Inflammatory macrophage (primary cell): Measurements from ENCODE around the gene PRIMA1.

Experiments
- DNase-seq, 2 donors: peaks; one replicate each; pipeline ENCODE4 v3.0.0-alpha.2; 2020 to 2022

PRIMA1 gene

DNA sequence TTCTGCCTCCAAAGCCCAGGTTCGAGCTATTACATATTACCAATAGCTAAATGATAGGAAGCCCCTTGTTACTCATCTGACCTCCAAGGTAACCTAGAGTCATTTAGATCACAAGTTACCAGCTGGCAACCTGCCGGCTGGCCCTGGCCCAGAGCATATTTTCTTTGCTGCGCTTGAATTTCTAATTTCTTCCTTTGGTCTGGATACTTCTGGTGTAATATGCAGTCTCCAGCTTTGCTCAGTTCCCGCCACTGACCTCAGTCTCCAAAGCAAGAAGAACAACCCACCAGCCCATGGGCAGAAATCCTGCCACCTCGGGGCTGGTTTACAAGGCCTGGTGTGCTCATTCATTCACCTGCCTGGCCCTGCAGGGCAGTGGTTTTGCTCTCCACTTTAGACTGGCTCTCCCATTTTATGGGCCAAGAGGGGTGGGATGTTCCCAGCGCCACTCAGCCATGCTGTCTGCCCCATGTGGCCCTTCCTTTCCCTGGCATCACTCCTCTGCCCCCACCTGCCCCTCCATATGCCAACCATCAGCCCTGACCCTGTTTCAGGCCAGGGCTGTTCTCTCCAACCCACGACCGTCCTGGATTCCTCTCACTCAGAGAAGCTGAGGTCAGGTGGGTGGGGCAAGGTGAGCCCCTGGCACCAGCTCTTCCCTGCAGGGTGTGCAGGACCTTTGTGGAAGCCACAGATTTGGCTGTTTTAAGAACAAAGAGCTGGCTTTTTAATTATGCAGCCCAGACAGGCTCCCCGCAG, 76.0 kb downstream of the PRIMA1 start:
- no peak for DNase-seq

GRCh38 chr14:93709249-93709648, 79.0 kb downstream of the PRIMA1 start:
- peak; percentile 44 to 61 for DNase-seq

GRCh38 chr14:93708800-93709199, 79.5 kb downstream of the PRIMA1 start:
- DNase-seq, result no peak

DNA sequence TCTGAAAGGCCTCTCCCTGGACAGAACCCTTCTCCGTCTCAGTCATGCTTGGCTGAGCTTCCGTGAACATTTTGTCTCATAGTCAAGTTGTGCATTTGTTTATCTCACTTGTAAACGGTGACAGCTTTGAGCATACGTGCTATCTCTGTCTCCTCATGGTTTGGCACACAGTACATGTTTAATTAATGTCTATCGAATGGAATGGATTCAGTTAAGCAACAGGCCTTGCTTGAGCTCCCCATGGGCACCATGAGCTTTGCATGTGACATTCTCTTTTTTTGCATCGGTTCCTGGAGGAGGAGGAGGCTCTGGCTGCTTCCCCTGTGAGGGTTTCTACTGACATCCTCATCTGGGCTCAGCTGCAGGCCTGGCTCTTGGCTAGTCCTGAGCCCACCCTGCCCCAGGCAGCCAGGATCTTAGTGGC, 80.0 kb downstream of the PRIMA1 start:
- peak in 1 of 2 donors; percentile 32 for DNase-seq

DNA sequence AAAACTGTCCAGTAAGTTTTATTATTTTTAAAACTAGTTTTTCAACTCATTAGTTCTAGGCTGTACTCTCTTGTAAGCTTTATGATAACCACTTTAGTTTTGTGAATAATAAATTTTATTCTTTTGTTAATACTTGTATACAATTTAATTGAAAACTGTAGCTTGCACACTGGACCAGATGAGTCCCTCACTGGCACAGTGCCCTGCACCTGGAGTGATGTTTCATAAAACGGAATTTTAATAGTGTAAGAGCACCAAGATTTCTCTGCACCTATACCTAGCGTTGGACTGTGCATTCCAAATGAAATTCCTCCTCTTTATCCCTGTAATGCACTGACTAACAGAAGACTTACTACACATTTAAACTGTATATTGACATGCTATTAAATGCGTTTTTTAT, 80.8 kb downstream of the PRIMA1 start:
- no peak for DNase-seq

DNA sequence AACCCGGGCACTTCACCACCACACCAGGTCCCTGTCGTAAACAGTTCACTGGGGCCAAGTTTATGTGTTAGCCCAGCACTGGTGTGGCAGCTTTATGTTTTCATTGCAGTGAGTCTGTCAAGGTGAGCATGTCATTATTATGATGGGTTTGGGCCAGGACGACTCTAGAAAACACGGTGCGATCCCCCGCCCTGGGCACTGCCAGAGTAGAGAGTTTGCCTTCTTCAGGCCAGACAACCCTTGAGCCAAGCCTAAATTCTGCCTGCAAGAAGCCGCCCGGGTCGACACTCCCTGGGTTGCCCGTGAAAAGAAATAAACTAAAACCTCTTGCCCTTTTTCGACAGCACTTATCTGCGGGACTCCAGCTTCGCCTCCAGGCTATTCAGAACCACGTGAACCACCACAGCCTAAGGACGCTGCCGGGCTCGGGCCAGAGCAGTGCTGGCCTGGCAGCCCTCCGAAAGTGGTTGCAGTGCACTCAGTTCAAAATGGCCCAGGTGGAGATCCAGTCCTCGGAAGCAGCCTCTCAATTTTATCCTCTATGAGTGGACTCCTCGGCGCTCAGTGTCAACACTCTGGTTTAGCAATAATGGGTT, 81.8 kb downstream of the PRIMA1 start:
- DNase-seq, result no peak

DNA sequence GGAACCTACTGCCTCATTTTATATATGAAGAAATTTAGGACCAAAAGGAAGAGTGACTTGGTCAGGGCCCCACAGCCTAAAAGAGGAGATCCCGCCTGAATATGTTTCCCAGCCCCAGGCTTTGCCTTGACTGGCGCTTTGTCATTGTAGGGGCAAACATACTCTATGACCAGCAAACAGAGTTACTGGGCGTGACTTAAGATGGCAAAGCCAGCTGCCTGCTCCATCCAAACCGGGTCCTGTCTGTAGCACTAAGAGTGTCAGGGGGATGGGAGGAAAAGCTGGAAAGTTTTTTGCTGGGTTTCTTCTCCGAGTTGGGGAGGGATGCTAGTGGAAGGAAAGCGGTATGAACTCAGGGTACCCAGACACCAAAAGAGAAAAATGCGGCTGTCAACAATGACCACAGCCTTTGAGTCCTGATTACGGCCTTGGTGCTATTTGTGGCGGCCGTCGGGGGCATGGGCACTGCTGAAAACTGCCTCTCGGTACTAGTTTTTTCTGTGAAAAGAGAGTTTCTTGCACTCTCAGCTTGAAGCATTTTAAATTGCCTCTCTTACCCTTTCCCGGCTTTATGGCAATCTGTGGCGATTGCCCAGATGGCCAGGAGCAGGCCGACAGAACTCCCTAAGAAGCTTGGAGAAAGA, 82.7 kb downstream of the PRIMA1 start:
- no peak for DNase-seq

DNA sequence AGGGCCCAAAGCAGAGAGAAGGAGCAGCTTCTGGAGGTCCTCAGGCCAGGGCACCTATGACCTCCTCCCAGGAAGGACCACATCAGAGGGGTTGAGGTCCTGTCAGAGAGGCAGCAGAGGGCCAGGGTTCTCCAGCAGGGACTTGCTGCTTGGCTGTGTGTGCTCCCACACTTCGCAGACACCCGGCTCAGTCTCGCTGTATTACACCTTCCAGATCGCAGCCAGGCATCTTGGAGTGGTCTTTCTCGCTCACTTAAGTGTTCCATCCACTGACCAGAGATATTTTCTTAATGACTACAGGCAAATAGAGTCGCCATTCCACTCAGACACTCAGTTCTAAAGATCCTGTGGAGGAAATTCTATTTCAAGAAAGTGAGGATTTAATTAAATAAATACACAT, 84.3 kb downstream of the PRIMA1 start:
- DNase-seq, result no peak

DNA sequence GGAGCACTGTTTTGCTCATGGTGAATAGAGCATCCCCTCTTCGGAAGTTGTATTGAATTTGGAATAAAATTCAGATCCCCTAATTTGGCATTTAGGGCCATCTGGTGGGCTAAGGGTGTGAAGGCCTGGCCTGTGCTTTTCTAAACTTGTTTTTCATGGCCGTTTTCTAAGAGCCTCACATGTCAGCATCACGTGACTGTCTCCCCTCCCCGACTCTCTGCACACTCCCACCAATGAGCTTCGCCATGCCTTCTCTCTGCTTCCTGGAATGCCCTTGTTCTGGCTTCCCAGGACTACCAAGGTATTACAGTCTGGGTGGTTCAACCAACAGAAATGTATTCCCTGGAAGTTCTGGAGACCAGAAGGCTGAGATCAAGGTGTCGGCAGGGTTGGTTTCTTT, 85.3 kb downstream of the PRIMA1 start:
- no peak for DNase-seq

DNA sequence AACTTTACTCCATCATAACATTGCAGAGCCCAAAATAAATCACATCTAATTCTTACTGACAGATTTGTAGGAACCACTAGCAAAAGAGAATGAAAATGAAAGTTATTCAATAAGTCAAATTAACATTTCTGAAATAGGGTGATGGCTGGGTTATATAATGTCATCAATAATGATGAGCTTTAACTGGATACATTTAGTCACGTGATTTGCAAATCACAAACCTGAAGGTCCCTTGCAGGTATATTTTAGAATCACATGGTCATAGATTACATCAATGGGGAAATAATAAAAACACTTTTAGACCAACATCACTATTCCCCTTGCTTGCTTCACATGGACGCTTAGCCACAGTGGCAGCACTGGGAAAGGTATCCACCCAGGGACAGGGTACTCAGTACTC, 86.7 kb downstream of the PRIMA1 start:
- DNase-seq, result no peak

DNA sequence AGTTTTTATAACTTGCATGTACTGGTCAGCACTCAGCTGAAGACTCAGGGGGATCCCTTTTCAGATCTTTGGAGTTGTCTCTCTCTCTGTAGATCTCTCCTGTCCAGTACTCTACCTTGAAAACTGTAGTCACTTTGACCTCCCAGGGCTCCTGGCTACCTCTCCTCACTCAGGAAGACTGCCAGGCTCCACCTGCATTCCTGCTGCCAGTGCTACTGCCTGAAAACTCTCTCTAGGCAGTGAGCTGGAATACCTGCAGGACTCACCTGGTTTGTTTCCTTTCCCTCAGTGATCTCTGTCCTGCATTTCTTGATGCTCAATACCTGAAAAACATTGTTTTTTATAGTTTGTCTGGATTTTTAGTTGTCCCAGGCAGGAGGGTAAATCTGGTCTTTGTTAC, 87.4 kb downstream of the PRIMA1 start:
- no peak for DNase-seq

DNA sequence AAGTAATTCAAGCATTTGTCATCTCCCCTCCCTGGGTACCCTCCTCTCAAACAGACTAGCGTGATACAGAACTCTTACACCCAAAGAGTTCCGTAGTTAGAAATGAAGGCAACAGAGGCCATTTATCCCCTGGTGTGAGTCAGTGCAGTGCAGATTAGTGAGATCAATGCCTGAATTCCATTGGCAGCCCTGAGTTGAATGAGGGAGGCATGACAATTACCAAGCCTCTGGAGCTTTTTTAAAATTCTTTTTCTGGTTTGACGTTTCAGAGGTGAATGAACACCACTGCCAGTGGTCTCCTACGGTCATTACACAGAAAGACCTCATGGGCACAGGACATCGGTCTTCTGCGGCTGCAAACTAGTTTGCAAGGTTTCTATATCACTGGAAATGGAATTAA, 94.4 kb downstream of the PRIMA1 start:
- no peak for DNase-seq

DNA sequence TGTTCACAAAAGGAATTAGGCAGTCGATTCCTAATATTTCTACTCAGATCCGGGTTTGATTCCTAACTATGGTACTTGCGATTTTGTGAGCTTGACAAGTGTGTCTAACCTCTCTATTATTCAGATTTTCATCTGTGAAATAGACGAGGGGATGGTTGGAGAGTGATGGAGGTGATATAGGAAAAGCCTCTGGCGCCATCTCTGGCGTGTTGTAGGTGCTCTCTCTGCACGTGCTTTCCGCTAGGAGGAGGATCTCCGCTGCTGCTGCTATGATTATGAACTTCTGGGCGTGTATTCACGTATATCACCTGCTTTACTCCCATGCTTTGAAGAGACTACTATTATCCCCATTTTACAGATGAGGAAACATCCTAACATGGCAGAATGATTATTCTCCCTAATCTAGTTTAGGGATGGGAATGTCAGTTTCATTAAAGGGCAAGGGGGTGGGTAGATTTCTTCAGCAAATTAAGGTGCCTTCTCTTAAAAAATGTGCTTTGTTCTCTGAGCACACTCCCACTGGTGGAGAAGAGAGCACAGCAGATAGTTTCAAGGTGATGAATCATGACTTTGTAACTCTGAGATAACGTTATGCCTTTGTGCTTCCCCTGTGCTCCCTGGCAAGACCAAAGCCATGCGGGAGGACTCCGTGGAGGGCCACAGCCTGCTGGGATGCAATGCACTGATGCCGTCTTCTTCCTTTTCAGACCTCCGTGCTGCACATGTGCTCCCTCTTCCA, 97.1 kb downstream of the PRIMA1 start:
- no peak for DNase-seq

DNA sequence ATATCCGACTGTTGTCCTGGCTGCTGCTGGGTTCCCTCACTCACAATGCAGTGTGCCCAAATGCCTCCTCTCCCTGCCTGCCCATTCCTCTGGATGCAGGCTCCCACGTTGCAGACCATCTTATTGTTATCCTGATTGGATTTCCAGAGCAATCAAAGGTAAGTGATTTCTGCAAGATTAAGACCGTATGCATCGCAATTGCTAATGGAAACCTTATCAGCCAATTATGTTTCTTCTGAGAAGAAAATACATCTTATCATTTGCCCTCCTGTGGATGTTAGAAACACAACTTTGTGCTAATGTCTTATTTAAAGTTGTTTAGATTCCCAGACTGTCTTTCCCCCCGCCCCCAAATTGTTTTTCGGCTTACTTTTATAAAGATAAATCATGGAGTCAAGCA, 98.1 kb downstream of the PRIMA1 start:
- DNase-seq, result no peak

- DNase-seq, result no peak
These were observed 99.5 kb downstream of the PRIMA1 start for GRCh38 chr14:93688820-93689219.

- DNase-seq, result no peak
These were observed 100.0 kb downstream of the PRIMA1 start for GRCh38 chr14:93688239-93688666.

- DNase-seq, result no peak
These were observed 102.0 kb downstream of the PRIMA1 start for GRCh38 chr14:93686268-93686667.

DNA sequence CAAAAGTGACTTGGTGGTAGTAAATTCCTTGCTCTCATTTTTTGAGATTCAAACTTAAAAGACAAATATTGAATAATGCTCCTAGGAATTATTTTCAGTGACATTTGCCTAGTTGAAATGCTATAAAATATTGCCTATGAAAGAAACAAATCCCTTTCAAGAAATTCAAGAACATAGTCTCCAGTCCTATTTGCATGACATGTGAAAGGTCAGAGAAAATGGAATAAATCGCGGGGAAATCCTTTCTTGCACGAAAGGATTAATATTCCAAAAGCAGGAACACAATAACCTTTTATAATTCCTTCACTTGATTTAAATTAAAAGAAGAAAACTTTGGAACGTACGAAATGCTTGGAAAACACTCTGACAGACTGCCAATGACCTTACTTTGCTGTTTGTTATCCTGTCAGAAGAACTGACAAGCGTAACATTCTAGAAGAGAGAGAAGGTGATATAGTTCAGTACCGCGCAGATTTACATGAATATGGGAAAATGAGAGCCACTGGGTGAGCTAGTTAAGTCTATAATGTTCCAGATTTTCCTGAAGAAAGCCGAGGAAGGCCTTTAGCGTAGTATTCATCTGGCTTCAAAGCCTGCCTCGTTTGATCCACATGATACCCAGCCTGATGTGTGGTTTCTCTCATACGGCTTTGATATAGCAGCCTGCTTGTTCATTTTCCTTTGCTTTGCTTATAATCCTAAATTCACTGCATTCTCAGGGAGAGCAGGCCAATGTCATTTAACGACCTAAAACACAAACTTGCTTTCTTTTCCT, 103.0 kb downstream of the PRIMA1 start:
- no peak for DNase-seq

GRCh38 chr14:93683226-93683625, 105.1 kb downstream of the PRIMA1 start:
- DNase-seq, result no peak

- DNase-seq, result no peak
These were observed 105.8 kb downstream of the PRIMA1 start for GRCh38 chr14:93682459-93682858.

- no peak for DNase-seq
These were observed 111.8 kb downstream of the PRIMA1 start for GRCh38 chr14:93676416-93676958.

DNA sequence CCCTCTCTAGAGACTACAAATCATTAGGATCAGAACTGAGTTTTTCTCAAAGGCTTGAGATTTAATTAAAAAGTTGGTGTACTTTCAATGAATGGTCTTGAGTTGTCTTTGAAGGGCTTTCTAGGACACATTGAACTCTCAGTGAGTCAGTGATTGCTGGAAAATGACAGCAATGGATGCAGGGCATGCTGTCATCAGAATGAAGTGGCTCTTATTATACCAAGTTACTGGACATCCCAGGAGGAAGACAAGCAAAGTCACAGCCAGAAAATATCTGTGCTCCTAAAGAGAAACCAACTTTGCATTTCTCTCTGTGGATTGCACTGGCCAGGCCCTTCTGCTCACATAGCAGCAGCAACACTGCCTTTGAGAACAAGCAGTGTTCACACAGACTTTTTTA, 112.6 kb downstream of the PRIMA1 start:
- DNase-seq, result no peak
